Activated CD4-positive, alpha-beta T cell treated with anti-CD3 and anti-CD28 coated beads for 48 hours (primary cell): ENCODE measurements around the gene OTP.
"Not testable (repeated sequence)": the region's sequence is repeated elsewhere in the genome, so short reads cannot be mapped to it uniquely, and the experiment has no call there.

Experiments used
- DNase-seq: peaks from one replicate; pipeline ENCODE4 v3.0.0-alpha.2; 2020

Gene OTP

DNA sequence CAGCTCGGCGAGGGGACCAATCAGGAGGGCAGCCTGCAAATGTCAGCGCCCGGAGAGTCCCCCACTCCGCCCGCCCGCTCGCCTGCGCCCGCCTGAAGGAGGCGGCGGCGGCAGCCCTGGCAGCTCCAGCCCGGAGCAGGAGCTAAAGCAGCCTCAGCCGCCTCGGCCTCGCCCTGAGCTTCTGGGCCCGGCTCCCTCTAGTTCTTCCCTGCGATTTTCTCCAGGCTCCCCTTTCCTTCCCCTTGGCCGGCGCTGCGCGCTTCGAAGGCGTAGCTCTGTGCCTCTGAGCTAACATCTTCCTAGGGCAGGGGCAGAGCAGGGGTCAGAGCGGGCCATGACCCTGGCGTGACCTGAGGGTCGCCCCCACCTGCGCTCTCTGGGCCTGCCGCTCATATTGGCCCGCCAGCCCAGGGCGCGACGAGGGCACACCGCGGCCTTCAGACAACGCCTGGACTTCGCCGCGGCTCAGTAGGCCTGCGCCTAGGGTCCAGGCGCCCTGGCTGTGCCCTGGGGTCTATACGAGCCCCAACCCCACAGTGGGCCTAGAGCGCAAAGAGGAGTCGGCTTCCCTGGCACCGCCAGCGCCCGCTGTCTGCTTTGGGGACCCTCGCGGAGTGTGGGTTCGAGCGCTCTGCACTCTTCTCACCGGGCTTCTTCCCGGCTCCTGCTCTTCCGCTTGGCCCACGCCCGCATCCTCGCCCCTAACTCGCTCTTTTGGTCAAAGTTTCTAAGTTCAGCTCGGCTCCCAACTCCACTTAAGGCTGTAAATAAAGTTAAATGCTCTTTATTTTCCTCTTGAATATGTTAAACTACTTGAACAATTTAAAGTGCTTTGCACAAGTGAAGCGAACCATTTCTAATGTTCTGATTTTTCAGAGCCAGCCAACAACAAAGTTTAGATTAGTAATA lies 504 bp upstream of the OTP start:
- peak; percentile 32 for DNase-seq

DNA sequence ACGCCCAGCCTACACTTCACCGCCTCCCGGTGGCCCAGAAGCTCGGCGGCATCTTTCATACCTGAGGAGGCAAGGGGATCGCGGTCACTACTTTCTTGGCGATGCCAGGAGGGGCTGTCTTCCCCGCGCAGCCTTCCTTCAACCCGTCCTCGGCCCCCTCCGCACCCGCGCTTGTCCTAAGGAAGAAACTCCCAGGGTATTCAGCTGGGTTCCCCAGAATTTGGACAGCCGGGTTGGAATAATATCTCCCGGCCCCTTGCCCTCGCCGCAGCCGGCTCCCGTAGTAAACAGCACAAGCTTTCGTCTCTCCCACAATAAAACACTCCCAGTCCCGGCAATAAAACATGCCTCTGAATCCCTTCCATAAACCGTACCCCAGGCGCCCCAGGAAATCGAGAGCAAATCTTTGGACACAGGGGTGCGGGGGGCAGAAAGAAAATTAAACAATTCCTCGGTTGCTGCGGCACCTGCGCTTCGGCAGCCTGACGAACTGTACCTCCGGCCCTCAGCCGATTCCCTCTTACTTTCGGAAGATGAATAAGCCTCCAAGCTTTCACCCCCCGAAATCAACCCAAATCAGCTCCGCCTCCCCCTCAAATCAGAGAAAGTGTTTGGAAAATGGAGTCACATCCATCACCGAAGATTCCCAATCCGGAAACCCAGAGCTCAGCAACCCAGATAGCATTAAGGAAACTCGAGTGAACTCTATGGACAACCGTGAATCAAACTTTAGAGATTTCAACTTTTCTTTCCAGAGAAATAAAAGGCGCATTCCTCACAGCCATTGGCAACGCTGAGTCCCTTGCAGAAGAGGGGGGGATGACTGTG lies 1.1 kb downstream of the OTP start:
- no peak for DNase-seq

GRCh38 chr5:77636641-77637169 lies 1.8 kb downstream of the OTP start:
- DNase-seq: no peak

DNA sequence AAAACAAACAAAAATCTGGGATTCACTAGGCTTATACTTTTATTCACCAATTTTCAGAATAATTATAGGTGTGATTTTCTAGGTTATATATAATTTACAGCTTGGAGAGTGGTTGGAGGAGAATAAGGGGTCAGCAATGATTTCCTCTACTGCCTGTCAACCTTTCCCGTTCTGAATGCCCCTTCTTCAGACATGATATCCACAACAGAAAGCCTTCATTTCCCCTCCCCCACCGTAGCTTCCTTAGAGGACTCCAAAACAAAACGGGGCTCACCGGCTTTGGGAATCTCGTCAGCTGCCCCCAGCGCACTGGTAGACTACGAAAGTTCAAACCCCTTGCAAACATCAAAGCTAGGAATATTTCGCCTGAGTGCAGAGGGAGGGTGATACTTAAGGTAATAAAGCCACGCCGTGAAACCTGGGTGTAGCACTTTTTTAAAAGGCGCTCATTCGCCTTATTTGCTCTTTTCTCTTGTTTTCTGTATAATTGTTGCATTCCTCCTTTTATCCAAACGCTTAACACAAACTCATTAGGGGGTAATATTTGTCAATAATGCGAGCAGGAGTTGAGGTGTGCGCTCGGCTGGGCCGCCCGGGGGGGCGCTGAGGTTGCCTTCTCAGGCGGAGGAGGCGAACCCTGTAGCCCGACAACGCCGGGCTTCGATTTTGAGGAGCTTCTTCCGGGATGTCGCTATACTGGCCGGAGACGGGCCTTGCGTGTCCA lies 2.4 kb downstream of the OTP start:
- no peak for DNase-seq

GRCh38 chr5:77635067-77635916 lies 3.2 kb downstream of the OTP start:
- no peak for DNase-seq

DNA sequence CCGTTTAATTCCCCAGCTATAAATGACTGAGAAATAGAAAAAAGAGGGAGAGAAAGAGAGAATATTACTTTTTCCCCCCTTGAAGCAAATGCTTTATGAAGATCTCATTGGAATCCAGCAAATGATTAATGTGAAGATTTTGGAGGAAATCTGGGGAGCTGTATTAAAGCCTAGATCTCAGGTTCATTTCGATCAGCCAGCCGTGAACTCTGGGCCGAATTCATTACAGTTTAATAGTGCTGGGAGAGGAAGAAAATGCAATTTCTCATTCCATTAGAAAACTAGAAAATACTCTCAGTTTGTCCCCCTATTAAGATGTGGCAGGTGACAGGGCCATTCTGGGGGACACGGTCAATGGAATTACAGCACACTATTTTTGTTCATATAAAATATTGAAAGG lies 4.8 kb downstream of the OTP start:
- no peak for DNase-seq

- no peak for DNase-seq
Observed at GRCh38 chr5:77633207-77633675, 5.3 kb downstream of the OTP start.

- peak; percentile 7 for DNase-seq
Observed at GRCh38 chr5:77632526-77633206, 5.8 kb downstream of the OTP start.

DNA sequence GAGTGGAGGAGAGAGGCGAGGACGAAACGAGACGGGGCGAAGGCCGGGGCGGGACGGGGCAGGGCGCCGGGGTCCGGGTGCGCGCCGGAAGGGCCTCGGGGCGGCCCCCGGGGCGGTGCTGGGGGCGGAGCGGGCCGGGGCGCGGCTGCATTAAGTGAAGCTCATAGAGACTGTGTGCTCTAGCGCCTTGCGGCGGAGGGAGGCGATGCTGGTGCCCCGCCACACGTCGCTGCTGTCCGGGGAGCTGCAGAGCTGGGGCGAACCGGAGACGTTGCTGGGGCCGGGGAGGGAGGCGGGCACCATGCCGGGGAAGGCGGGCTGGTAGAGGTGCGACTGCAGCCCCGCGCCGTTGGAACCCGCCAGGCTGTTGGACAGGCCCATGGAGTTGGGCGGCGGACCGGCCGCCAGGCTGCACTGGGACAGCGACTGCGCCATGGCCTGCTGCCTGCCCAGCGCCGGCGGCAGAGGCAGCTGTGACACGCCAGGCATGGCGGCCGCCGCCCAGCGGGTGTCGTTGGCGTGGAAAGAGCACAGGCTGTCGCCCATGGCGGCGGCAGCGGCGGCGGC lies 8.3 kb downstream of the OTP start:
- DNase-seq: peak; percentile 73

DNA sequence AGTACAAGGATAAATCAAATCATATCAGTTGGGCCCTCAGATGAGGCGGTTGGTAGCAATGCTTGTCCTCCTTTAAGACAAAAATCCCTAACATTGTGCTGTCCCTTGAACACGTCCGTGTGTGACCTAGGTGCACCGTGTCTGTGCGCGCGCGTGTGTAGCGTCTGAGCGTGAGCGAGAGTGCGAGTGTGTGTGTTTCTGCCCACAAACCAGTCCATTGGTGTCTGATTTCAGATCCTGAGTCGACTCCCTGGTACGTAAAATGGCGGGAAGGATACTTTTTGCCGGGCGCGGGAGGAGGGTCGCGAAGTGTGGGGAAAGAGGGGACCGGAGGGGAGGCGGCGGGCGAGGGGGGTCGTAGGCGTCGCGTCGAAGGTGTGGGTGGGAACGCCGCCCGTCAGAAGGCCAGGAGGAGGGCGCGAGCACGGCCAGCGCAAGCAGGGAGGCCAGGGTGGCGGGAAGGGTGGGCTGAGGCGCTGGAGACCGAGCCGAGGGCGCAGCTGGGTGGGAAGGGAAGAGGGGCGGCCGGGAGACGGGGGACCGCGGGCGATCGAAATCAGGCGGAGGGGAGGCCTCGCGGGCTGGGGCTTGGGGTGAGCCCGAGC lies 8.9 kb downstream of the OTP start:
- peak; percentile 16 for DNase-seq

GRCh38 chr5:77628840-77629508 lies 9.5 kb downstream of the OTP start:
- no peak for DNase-seq

DNA sequence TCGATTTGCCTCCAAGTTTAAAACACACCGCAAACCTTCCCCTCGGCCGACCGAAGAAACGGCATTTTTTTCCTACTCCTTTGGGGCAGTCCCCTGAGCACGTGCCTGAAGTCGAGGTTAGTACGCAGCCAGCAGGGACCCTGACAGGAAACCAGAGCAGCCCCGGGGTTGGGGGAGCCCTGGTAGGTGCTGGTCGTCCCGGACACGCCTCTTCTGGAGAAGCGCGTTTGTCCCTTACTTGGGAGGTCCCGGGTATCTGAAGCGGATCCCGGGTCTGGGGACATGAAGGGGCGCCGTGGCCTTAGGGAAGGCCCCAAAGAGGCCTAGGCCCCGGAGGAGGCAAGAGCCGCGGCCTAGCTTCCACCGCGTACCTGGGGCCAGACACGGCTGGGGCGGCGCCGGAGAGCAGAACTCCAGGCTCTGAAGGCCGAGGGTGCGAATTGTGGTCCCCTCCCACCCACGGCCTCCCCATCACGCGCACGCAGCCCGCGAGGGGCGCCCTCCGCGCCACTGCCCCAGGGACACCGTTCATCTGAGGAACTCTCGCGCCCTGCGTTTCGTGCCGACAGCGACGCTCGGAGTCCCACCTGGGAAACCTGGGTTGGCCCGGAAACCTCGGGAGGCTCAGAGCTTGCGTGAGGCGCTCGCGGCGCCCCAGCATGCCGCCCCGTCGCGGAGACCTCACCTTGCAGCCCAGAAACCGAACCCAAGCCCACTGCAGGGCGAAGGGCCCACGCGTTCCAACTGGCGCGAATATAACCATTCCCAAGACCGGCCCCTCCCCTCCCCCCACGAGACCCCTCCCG lies 10.4 kb downstream of the OTP start:
- DNase-seq: peak; percentile 11

DNA sequence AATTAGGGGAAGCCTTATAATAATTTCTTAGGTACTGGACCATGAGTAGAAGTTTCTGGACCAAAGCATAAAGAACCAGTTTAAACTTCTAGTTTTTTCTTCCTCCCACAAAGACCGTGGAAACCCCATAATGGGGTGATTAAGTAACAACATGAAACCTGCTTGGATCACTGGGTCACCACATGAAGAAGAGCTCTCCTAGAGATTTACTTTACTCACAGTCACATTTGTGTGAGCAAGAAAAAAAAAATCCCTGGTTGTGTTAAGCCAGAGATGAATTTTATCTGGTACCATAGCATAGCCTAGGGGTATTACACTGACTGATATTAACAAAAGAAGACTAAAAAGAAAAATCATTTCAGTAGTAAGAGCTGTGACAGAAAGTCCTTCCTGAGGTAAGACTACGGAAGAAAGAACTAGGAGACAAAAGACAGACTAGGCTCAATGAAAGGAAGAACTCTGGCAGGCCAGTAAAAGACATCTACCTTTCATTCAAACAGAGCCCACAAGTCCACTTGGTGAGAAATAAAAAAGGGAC lies 15.2 kb downstream of the OTP start:
- no peak for DNase-seq

DNA sequence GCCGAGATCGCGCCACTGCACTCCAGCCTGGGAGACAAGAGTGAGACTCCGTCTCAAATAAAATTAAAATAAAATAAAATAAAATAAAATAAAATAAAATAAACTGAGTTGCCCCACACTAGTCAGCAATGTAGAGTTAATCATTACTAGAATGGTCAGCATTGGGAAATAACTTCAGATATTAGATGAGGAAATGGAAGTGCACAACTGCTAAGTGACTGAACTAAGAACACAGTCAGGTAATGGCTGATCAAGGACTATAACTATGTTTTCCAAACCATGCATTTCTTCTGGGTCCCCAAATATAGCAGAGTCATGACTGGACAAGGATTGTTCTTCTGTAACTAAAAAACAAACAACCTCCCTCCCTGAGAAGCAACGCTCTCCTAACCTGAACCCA lies 17.1 kb downstream of the OTP start:
- no peak for DNase-seq

DNA sequence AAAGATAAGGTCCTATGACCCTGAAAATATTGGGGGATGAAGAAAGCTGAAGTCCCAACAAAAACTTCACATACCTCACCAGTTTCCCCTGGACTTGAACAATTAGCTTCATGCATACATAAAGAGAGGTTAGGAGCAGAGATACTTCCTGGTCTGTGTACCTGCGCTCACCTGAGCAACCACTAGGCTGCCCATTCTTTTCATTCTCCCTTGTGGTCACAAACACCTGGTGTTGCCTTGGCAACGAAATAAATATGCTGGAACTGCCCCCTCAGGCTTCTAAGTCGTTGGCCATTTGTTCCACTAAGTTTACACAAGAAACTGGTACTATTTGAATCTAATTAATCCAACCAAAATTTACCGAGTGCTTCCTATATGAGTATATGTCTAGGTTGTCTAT lies 18.1 kb downstream of the OTP start:
- no peak for DNase-seq

DNA sequence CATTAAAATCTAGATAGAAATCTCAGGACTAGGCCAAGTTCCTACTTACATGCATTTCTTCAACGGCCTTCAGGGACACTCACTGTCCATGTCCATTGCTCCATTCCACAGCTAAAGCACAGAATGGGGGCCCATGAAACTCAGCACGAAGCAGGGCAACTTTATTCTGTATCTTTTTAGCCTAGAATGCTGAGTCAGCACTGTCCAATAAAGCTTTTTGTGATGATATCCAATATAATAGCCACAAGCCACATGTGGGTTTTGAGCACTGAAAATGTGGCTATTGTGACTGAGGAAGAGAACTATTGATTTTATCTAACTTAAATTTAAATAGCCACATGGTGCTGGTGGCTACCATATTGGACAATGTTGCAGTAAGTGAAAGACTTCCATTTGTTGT lies 21.6 kb downstream of the OTP start:
- DNase-seq: no peak

DNA sequence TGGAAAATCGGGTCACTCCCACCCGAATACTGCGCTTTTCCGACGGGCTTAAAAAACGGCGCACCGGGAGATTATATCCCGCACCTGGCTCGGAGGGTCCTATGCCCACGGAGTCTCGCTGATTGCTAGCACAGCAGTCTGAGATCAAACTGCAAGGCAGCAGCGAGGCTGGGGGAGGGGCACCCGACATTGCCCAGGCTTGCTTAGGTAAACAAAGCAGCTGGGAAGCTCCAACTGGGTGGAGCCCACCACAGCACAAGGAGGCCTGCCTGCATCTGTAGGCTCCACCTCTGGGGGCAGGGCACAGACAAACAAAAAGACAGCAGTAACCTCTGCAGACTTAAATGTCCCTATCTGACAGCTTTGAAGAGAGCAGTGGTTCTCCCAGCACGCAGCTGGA lies 29.6 kb downstream of the OTP start:
- DNase-seq: not testable (repeated sequence)

DNA sequence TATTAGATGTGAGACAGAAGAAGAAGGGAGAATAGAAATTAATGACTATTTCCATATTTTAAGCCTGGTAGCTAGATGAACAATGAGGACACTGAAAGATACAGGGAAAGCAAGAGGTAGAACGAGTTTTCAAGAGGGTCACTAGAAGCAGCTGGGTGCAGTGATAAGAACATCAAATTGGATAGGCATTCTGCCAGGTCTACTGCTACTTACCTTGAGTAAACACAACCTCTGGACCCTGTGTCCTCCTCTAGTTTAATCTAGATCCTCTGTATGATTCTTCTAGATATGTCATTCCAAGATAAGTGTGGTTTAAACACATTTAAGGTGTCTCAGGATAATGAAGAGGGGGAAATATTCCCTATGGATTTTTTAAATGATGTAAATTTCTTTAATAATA lies 31.2 kb downstream of the OTP start:
- DNase-seq: no peak

DNA sequence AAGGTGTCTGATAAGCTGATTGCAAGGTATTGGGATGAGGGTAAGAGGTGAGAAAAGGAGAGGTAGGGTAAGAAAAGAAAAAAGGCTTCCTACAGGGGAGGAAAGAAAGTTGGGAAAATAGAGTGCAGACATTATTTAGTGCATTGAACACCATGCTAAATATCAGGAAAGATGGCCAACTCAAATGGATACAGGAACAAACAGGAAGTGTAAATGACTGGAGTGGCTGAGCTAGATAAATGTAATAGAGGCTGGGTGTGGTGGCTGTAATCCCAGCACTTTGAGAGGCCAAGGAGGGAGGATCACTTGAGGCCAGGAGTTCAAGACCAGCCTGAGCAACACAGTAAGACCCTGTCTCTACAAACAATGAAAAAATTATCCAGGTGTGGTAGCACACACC lies 32.2 kb downstream of the OTP start:
- DNase-seq: no peak
